ENCODE measurements around the gene POU6F1.
"Not testable (repeated sequence)": the region's sequence is repeated elsewhere in the genome, so short reads cannot be mapped to it uniquely, and the experiment has no call there.

DNA sequence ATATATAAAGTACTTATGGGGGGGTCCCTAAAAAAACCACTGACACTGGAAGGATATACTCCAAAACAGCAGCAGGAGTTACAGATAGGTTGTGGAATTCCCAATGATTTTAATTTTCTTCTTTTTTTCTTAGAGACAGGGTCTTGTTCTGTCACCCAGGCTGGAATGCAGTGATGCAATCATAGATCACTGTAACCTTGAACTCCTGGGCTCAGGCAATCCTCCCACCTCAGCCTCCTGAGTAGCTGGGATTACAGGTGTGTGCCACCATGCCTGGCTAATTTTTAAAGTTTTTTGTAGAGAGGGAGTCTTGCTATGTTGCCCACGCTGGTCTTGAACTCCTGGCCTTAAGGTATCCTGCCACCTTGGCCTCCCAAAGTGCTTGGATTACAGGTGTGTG, 41.7 kb upstream of the POU6F1 start:
- TF ChIP-seq, protein P1, sequence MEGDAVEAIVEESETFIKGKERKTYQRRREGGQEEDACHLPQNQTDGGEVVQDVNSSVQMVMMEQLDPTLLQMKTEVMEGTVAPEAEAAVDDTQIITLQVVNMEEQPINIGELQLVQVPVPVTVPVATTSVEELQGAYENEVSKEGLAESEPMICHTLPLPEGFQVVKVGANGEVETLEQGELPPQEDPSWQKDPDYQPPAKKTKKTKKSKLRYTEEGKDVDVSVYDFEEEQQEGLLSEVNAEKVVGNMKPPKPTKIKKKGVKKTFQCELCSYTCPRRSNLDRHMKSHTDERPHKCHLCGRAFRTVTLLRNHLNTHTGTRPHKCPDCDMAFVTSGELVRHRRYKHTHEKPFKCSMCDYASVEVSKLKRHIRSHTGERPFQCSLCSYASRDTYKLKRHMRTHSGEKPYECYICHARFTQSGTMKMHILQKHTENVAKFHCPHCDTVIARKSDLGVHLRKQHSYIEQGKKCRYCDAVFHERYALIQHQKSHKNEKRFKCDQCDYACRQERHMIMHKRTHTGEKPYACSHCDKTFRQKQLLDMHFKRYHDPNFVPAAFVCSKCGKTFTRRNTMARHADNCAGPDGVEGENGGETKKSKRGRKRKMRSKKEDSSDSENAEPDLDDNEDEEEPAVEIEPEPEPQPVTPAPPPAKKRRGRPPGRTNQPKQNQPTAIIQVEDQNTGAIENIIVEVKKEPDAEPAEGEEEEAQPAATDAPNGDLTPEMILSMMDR (IDR thresholded peaks at IDR 0.05; ENCODE audit: low read depth, low read length, missing input control): not testable (repeated sequence)
- TF ChIP-seq, protein P2, sequence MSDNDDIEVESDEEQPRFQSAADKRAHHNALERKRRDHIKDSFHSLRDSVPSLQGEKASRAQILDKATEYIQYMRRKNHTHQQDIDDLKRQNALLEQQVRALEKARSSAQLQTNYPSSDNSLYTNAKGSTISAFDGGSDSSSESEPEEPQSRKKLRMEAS (IDR thresholded peaks at IDR 0.05): not testable (repeated sequence)
- TF ChIP-seq SP1 (IDR thresholded peaks at IDR 0.05); RXRA (IDR thresholded peaks at IDR 0.05); GABPA (IDR thresholded peaks at IDR 0.05 in 1 of 2, conservative IDR thresholded peaks at IDR 0.05 in 1 of 2); FOXA2 (IDR thresholded peaks at IDR 0.05): not testable (repeated sequence)
- TF ChIP-seq, protein P3, sequence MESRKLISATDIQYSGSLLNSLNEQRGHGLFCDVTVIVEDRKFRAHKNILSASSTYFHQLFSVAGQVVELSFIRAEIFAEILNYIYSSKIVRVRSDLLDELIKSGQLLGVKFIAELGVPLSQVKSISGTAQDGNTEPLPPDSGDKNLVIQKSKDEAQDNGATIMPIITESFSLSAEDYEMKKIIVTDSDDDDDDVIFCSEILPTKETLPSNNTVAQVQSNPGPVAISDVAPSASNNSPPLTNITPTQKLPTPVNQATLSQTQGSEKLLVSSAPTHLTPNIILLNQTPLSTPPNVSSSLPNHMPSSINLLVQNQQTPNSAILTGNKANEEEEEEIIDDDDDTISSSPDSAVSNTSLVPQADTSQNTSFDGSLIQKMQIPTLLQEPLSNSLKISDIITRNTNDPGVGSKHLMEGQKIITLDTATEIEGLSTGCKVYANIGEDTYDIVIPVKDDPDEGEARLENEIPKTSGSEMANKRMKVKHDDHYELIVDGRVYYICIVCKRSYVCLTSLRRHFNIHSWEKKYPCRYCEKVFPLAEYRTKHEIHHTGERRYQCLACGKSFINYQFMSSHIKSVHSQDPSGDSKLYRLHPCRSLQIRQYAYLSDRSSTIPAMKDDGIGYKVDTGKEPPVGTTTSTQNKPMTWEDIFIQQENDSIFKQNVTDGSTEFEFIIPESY (IDR thresholded peaks at IDR 0.05): not testable (repeated sequence)
- TF ChIP-seq, protein P4, sequence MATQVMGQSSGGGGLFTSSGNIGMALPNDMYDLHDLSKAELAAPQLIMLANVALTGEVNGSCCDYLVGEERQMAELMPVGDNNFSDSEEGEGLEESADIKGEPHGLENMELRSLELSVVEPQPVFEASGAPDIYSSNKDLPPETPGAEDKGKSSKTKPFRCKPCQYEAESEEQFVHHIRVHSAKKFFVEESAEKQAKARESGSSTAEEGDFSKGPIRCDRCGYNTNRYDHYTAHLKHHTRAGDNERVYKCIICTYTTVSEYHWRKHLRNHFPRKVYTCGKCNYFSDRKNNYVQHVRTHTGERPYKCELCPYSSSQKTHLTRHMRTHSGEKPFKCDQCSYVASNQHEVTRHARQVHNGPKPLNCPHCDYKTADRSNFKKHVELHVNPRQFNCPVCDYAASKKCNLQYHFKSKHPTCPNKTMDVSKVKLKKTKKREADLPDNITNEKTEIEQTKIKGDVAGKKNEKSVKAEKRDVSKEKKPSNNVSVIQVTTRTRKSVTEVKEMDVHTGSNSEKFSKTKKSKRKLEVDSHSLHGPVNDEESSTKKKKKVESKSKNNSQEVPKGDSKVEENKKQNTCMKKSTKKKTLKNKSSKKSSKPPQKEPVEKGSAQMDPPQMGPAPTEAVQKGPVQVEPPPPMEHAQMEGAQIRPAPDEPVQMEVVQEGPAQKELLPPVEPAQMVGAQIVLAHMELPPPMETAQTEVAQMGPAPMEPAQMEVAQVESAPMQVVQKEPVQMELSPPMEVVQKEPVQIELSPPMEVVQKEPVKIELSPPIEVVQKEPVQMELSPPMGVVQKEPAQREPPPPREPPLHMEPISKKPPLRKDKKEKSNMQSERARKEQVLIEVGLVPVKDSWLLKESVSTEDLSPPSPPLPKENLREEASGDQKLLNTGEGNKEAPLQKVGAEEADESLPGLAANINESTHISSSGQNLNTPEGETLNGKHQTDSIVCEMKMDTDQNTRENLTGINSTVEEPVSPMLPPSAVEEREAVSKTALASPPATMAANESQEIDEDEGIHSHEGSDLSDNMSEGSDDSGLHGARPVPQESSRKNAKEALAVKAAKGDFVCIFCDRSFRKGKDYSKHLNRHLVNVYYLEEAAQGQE (IDR thresholded peaks at IDR 0.05): not testable (repeated sequence)
